Right lobe of liver (tissue), 6 donors: ENCODE results near the gene MACROD2. TPM values are rescaled to one million over a fixed set of nuclear protein-coding genes. Genes with fewer than 3 reads are reported as not detected.

ENCODE experiments used
- ATAC-seq, 4 donors: fragments of 200-7000 bp; cut with Tn5 transposase; one replicate each; pipeline ENCODE4 v1.9.1; 2020; ENCODE audit warnings: mild to moderate bottlenecking in 4 of 4, moderate library complexity in 4 of 4
- DNase-seq, 3 donors: peaks; one replicate each; pipeline ENCODE4 v3.0.0-alpha.2; 2020
- H3K27ac ChIP-seq, 3 donors: fragments of 200-600 bp; one replicate each; pipeline ENCODE4 v1.8.0; 2022
- H3K27me3 ChIP-seq, 2 donors: fragments of 200-600 bp; one replicate each; pipeline ENCODE4 v1.8.0; 2022
- H3K36me3 ChIP-seq, 4 donors: fragments of 200-600 bp; sonication (generic) in 1 of 4; one replicate each; pipeline versions ENCODE4 v1.5.1 to v1.8.0; 2017 to 2022; ENCODE audit warnings: control low read depth in 1 of 4
- H3K4me1 ChIP-seq, 4 donors: fragments of 200-600 bp; sonication (generic) in 1 of 4; one replicate each; pipeline versions ENCODE4 v1.5.1 to v1.8.0; 2017 to 2022; ENCODE audit warnings: control low read depth in 1 of 4
- H3K4me3 ChIP-seq, 3 donors: fragments of 200-600 bp; one replicate each; pipeline ENCODE4 v1.8.0; 2022
- H3K9me3 ChIP-seq, 4 donors: fragments of 200-600 bp; sonication (generic) in 1 of 4; one replicate each; pipeline versions ENCODE4 v1.5.1 to v1.8.0; 2017 to 2022; ENCODE audit warnings: control low read depth in 1 of 4
- POLR2A ChIP-seq: fragments of 450-650 bp; IDR thresholded peaks from one replicate; pipeline ENCODE4 v1.6.1; 2017; ENCODE audit warnings: antibody characterized with exemption, mild to moderate bottlenecking
- WGBS: methylation state at CpG from one replicate; pipeline ENCODE4 v1.1.6; 2018; ENCODE audit warnings: low coverage, low lambda C conversion rate; ENCODE audit not compliant: insufficient coverage; ENCODE audit errors: missing lambda C conversion rate; 5-methylcytosine and 5-hydroxymethylcytosine counted together
- intact Hi-C, 2 donors: fragments of 100-400 bp; cut with DNase I; formaldehyde crosslinking; loops; one replicate each; pipeline versions ENCODE4 v1.11.2 to v1.14.1; 2022
- total RNA-seq, 6 experiments: library from RNA; depleted of rRNA in 2 of 6; stranded (reverse); fragments of >200 nt in 2 of 6; fragmentation: NEBNext Ultra II Directional in 3 of 6; extraction: Animal tissue kit (Norgen Biotek cat#: 25700) in 3 of 6; gene quantifications; one replicate each; pipeline versions ENCODE4 v1.1.0 to v1.2.4, GENCODE V29; 2016 to 2023
- TF ChIP-seq, protein P1 (sequence below), 4 donors: fragments of 200-600 bp in 3 of 4; fragments of 450-650 bp in 1 of 4; IDR thresholded peaks; one replicate each; pipeline versions ENCODE4 v1.5.1 to v1.8.0; 2016 to 2022; ENCODE audit warnings: antibody characterized with exemption in 4 of 4, mild to moderate bottlenecking in 2 of 4
- donor health status: DM: no; HTN: yes; CAD: no.
- donor health status: DM: no; HTN: no; CAD: no.
- donor health status: DM: no; HTN: no; CAD: no.
- donor health status: DM: no; HTN: yes; CAD: no.
- donor health status: DM: no; HTN: yes; CAD: no.

Gene MACROD2
- total RNA-seq, 6 experiments from 2014 or later = 1.2 to 5.5 (median 3.3) TPM

DNA sequence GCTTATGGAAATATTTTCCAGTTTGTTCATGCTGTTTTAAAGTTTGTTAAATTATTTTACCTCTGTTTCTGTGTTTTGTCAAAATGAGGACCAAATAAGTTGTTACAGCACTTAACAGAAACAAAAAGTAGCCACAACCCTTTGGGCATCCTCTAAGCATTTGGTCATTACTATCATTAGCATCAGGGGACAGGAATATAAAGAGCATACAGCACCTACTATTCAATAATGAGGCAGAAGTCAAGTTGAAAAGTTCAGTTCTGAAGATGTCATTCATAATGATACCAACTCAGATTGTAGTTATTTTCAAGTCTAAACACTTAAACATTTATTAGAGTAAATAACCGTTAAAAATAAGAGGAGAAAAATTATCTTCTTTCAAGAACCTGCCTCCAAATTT lies 1204.4 kb downstream of the MACROD2 start:
- no peak overlapping the region for H3K4me3 ChIP-seq
- no peaks in the 10 kb centered on the region for H3K36me3 ChIP-seq
- no peak overlapping the region for H3K27ac ChIP-seq
- H3K9me3 ChIP-seq = no peaks in the 10 kb centered on the region
- TF ChIP-seq, protein P1, sequence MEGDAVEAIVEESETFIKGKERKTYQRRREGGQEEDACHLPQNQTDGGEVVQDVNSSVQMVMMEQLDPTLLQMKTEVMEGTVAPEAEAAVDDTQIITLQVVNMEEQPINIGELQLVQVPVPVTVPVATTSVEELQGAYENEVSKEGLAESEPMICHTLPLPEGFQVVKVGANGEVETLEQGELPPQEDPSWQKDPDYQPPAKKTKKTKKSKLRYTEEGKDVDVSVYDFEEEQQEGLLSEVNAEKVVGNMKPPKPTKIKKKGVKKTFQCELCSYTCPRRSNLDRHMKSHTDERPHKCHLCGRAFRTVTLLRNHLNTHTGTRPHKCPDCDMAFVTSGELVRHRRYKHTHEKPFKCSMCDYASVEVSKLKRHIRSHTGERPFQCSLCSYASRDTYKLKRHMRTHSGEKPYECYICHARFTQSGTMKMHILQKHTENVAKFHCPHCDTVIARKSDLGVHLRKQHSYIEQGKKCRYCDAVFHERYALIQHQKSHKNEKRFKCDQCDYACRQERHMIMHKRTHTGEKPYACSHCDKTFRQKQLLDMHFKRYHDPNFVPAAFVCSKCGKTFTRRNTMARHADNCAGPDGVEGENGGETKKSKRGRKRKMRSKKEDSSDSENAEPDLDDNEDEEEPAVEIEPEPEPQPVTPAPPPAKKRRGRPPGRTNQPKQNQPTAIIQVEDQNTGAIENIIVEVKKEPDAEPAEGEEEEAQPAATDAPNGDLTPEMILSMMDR (IDR thresholded peaks at IDR 0.05) = no peak
- TF ChIP-seq POLR2A = no peak
- intact Hi-C loops = no loop called here
- 65% methylated on average over 1 of the region's 1 CpG for WGBS
- H3K27me3 ChIP-seq = no peaks in the 10 kb centered on the region
- H3K4me1 ChIP-seq = no peaks in the 10 kb centered on the region
- ATAC-seq (no peak), DNase-seq (no peak)

DNA sequence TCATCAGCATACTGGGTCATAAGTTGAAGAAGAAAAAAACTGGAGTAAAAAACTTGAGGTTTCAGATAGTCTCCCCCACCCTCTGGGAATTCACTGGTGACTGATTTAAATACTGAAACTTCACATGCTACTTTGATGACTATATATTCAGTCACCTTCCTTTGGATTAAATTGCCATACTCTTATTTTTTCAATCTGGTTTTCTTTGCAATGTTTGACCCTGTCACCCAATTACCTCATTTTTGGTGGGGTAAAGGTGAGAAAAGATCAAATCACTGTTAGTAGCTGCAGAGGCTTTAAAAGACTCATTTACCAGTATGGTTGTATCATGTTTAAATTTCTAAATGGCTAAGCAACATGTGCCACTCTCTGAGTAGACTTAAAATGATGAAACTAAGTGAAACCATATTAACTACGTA lies 1204.8 kb downstream of the MACROD2 start:
- TF ChIP-seq POLR2A = no peak
- TF ChIP-seq, protein P1 (IDR thresholded peaks at IDR 0.05) = no peak
- intact Hi-C loops = no loop called here
- Histone ChIP-seq H3K36me3 (no peaks in the 10 kb centered on the region), H3K4me1 (no peaks in the 10 kb centered on the region), H3K27ac (no peak overlapping the region), H3K27me3 (no peaks in the 10 kb centered on the region), H3K4me3 (no peak overlapping the region), H3K9me3 (no peaks in the 10 kb centered on the region)
- 92% methylated on average over 1 of the region's 1 CpG for WGBS
- DNase-seq = no peak
- ATAC-seq = no peak

DNA sequence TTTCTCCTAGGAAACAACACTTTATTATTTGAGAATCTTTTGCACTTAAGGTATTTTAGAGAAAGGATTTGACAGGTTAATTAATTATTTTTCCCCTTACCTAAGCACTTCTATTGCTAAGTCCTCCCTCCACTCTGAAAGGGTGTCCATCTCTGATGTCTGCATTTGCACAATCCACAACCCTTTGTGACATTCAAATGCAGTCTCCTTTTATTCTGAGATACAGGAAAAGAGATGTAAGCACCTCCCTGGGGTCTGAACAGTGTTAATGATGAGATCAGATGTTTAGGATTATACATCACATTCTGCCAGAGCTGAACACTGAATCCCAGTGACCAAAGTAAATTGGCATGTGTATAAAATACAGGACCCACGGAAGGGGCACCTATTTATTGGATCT lies 1206.3 kb downstream of the MACROD2 start:
- DNase-seq = no peak
- no peaks in the 10 kb centered on the region for H3K36me3 ChIP-seq
- no peak overlapping the region for H3K27ac ChIP-seq
- no peaks in the 10 kb centered on the region for H3K9me3 ChIP-seq
- intact Hi-C loops = no loop called here
- no peak overlapping the region for H3K4me3 ChIP-seq
- WGBS = 58% methylated on average over 1 of the region's 1 CpG
- ATAC-seq = no peak
- H3K4me1 ChIP-seq = no peaks in the 10 kb centered on the region
- H3K27me3 ChIP-seq = no peaks in the 10 kb centered on the region
- TF ChIP-seq POLR2A = no peak
- TF ChIP-seq, protein P1 (IDR thresholded peaks at IDR 0.05) = no peak

DNA sequence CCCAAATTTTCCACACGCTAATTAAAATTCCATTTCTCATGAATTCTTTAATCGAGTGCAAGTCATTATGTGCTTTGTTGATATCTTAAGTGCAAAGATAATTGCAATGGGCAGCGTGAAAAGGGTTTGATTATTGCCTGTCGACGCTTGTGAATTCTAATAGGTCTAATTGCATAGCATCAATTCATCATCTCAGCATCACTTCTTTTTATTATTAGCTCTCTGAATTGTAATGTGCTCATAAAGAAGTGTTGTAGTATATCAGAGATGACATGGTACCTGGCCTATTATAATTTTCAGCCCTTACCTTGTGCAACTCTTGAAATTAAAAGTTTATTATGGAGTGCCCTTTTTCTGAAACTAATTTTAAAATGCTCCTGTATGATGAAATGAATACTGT lies 1208.9 kb downstream of the MACROD2 start:
- DNase-seq (no peak), ATAC-seq (no peak)
- TF ChIP-seq, protein P1 (IDR thresholded peaks at IDR 0.05) = no peak
- TF ChIP-seq POLR2A = no peak
- H3K27ac ChIP-seq = no peak overlapping the region
- intact Hi-C loops = no loop called here
- 90% methylated on average over 5 of the region's 5 CpGs for WGBS
- no peaks in the 10 kb centered on the region for H3K27me3 ChIP-seq
- H3K9me3 ChIP-seq = no peaks in the 10 kb centered on the region
- no peaks in the 10 kb centered on the region for H3K4me1 ChIP-seq
- H3K36me3 ChIP-seq = no peaks in the 10 kb centered on the region
- no peak overlapping the region for H3K4me3 ChIP-seq

DNA sequence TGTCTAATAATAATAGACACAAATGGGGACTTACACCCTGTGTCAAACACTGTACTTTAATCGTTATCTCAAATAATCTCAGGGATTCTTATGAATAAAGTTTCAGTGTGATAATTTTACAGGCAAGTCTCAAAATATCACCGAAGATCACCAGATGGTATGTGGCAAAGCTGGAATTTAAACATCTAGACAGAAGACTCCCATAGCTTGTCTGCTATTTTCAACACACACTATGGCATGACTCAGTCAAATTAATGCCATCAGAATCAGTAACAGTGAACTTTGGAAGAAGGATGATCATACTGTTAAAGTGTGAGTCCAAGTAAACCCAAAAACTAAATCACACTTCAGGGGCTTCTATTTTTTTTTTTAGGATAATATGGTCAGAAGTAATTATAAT lies 1209.7 kb downstream of the MACROD2 start:
- H3K4me3 ChIP-seq = no peak overlapping the region
- ATAC-seq (no peak), DNase-seq (no peak)
- 95% methylated on average over 2 of the region's 2 CpGs for WGBS
- H3K9me3 ChIP-seq = no peaks in the 10 kb centered on the region
- intact Hi-C loops = no loop called here
- no peak for TF ChIP-seq POLR2A
- TF ChIP-seq, protein P1 (IDR thresholded peaks at IDR 0.05) = no peak
- no peaks in the 10 kb centered on the region for H3K4me1 ChIP-seq
- no peaks in the 10 kb centered on the region for H3K36me3 ChIP-seq
- no peaks in the 10 kb centered on the region for H3K27me3 ChIP-seq
- no peak overlapping the region for H3K27ac ChIP-seq
